Sigmoid colon (tissue), 7 donors: ENCODE results near the gene POU2AF3. TPM values are rescaled to one million over a fixed set of nuclear protein-coding genes. Genes with fewer than 3 reads are reported as not detected.

Source experiments
- polyA plus RNA-seq, 3 donors: library from polyadenylated mRNA; stranded (reverse); fragments of 200-250 nt; gene quantifications; one replicate each; pipeline ENCODE4 v1.2.3, GENCODE V29; 2013
- small RNA-seq, 3 donors: library from RNA; depleted of rRNA; stranded (forward); fragments of <200 nt; gene quantifications; one replicate each; pipeline ENCODE3, GENCODE V24; 2016
- total RNA-seq, 4 donors: library from RNA; depleted of rRNA; stranded (reverse); fragments of >200 nt; gene quantifications; one replicate each; pipeline ENCODE4 v1.1.0, GENCODE V29; 2016
- donor health status: healthy with polysubstance abuse.
- donor health status: Bipolar disorder and iron deficiency.
- donor health status: healthy.

The POU2AF3 gene
- total and polyA plus RNA-seq, 7 donors, result 0.68 to 5.8 (median 3.9) TPM

Small RNA genes lying within 50 kb of the gene (small RNA-seq; reads per million reads assigned to genes)
- gene MIR4491, result 0 reads per million in 3 donors

Other genes starting within 250 kb of the POU2AF3 start
- gene POU2AF2, start 52.8 kb upstream of the POU2AF3 start, total RNA-seq, result not detected
- gene POU2AF2, start 52.8 kb upstream of the POU2AF3 start, polyA plus RNA-seq, result 1 to 10 TPM; 1.5 to 2.5 (median 2.4) TPM
- under 1 TPM in 1 of 4 donors, not detected in 3; 0.16 TPM for gene POU2AF1, start 80.7 kb downstream of the POU2AF3 start, total RNA-seq
- gene POU2AF1, start 80.7 kb downstream of the POU2AF3 start, polyA plus RNA-seq, result 10 to 100 TPM in 1 of 3 donors, 1 to 10 TPM in 1, under 1 TPM in 1; 0.92 to 27.0 (median 1.2) TPM
- not detected for gene BTG4, start 213.8 kb downstream of the POU2AF3 start, total RNA-seq
- not detected for gene BTG4, start 213.8 kb downstream of the POU2AF3 start, polyA plus RNA-seq
- not detected for gene HOATZ, start 216.2 kb downstream of the POU2AF3 start, total RNA-seq
- gene HOATZ, start 216.2 kb downstream of the POU2AF3 start, polyA plus RNA-seq, result not detected
- gene LAYN, start 242.2 kb downstream of the POU2AF3 start, total RNA-seq, result 10 to 100 TPM; 36.0 to 65.8 (median 48.1) TPM
- gene LAYN, start 242.2 kb downstream of the POU2AF3 start, polyA plus RNA-seq, result 1 to 10 TPM; 1.4 to 5.9 (median 4.8) TPM